ENCODE data around the gene ARSJ. TPM values are rescaled to one million over a fixed set of nuclear protein-coding genes. Genes with fewer than 3 reads are reported as not detected.

The ARSJ gene
- total and polyA plus RNA-seq, 4 donors: 2.3 to 20.6 (median 6.6) TPM

GRCh38 chr4:114026447-114026846, 47.0 kb upstream of the ARSJ start:
- 71 to 79% methylated on average over 3 of the region's 3 CpGs for WGBS, 2 donors
- H3K27ac ChIP-seq (ENCODE audit: low read depth in 1 of 2, low read length in 1 of 2): no peak overlapping the region
- ATAC-seq (ENCODE audit: insufficient read depth, low FRiP score) (no peak), DNase-seq (peak in 1 of 3 donors; percentile 41)
- no peaks in the 10 kb centered on the region for H3K36me3 ChIP-seq (ENCODE audit: control insufficient read depth in 4 of 4, insufficient read depth in 4 of 4, low read length in 4 of 4)
- no peak for TF ChIP-seq CTCF (IDR thresholded peaks at IDR 0.05; ENCODE audit: control extremely low read depth, extremely low read depth)
- no peaks in the 10 kb centered on the region for H3K27me3 ChIP-seq (ENCODE audit: control insufficient read depth in 3 of 3, insufficient read depth in 3 of 3, low read length in 2 of 3)
- no peaks in the 10 kb centered on the region for H3K4me1 ChIP-seq (ENCODE audit: control insufficient read depth in 5 of 5, insufficient read depth in 5 of 5, low read length in 5 of 5)
- no peak overlapping the region for H3K4me3 ChIP-seq
- no peaks in the 10 kb centered on the region for H3K9me3 ChIP-seq (ENCODE audit: control insufficient read depth in 4 of 4, insufficient read depth in 3 of 4, low read length in 3 of 4)
- H3K9ac ChIP-seq (ENCODE audit: insufficient read depth in 1 of 2, low read length in 2 of 2): no peak overlapping the region

- WGBS, 2 donors: 86 to 90% methylated on average over 5 of the region's 5 CpGs
- no peak for TF ChIP-seq CTCF (IDR thresholded peaks at IDR 0.05; ENCODE audit: control extremely low read depth, extremely low read depth)
- Histone ChIP-seq H3K27ac (ENCODE audit: low read depth in 1 of 2, low read length in 1 of 2) (no peak overlapping the region), H3K9me3 (ENCODE audit: control insufficient read depth in 4 of 4, insufficient read depth in 3 of 4, low read length in 3 of 4) (no peaks in the 10 kb centered on the region), H3K4me1 (ENCODE audit: control insufficient read depth in 5 of 5, insufficient read depth in 5 of 5, low read length in 5 of 5) (no peaks in the 10 kb centered on the region), H3K4me3 (no peak overlapping the region), H3K9ac (ENCODE audit: insufficient read depth in 1 of 2, low read length in 2 of 2) (no peak overlapping the region), H3K36me3 (ENCODE audit: control insufficient read depth in 4 of 4, insufficient read depth in 4 of 4, low read length in 4 of 4) (no peaks in the 10 kb centered on the region), H3K27me3 (ENCODE audit: control insufficient read depth in 3 of 3, insufficient read depth in 3 of 3, low read length in 2 of 3) (no peaks in the 10 kb centered on the region)
- no peak for DNase-seq
- ATAC-seq (ENCODE audit: insufficient read depth, low FRiP score): no peak
These were observed 45.8 kb upstream of the ARSJ start for GRCh38 chr4:114025176-114025777.

- DNase-seq (no peak), ATAC-seq (ENCODE audit: insufficient read depth, low FRiP score) (no peak)
- Histone ChIP-seq H3K36me3 (ENCODE audit: control insufficient read depth in 4 of 4, insufficient read depth in 4 of 4, low read length in 4 of 4) (no peaks in the 10 kb centered on the region), H3K9me3 (ENCODE audit: control insufficient read depth in 4 of 4, insufficient read depth in 3 of 4, low read length in 3 of 4) (no peaks in the 10 kb centered on the region), H3K27ac (ENCODE audit: low read depth in 1 of 2, low read length in 1 of 2) (no peak overlapping the region), H3K27me3 (ENCODE audit: control insufficient read depth in 3 of 3, insufficient read depth in 3 of 3, low read length in 2 of 3) (no peaks in the 10 kb centered on the region), H3K9ac (ENCODE audit: insufficient read depth in 1 of 2, low read length in 2 of 2) (no peak overlapping the region), H3K4me1 (ENCODE audit: control insufficient read depth in 5 of 5, insufficient read depth in 5 of 5, low read length in 5 of 5) (no peaks in the 10 kb centered on the region), H3K4me3 (no peak overlapping the region)
- TF ChIP-seq CTCF (IDR thresholded peaks at IDR 0.05; ENCODE audit: control extremely low read depth, extremely low read depth): no peak
- 92 to 94% methylated on average over 3 of the region's 3 CpGs for WGBS, 2 donors
These were observed 42.0 kb upstream of the ARSJ start for GRCh38 chr4:114021451-114021850.

- Histone ChIP-seq H3K9ac (ENCODE audit: insufficient read depth in 1 of 2, low read length in 2 of 2) (no peak overlapping the region), H3K4me3 (no peak overlapping the region), H3K4me1 (ENCODE audit: control insufficient read depth in 5 of 5, insufficient read depth in 5 of 5, low read length in 5 of 5) (no peaks in the 10 kb centered on the region), H3K36me3 (ENCODE audit: control insufficient read depth in 4 of 4, insufficient read depth in 4 of 4, low read length in 4 of 4) (no peaks in the 10 kb centered on the region), H3K9me3 (ENCODE audit: control insufficient read depth in 4 of 4, insufficient read depth in 3 of 4, low read length in 3 of 4) (no peaks in the 10 kb centered on the region), H3K27ac (ENCODE audit: low read depth in 1 of 2, low read length in 1 of 2) (no peak overlapping the region), H3K27me3 (ENCODE audit: control insufficient read depth in 3 of 3, insufficient read depth in 3 of 3, low read length in 2 of 3) (no peaks in the 10 kb centered on the region)
- TF ChIP-seq CTCF (IDR thresholded peaks at IDR 0.05; ENCODE audit: control extremely low read depth, extremely low read depth): no peak
- WGBS, 2 donors: 83 to 86% methylated on average over 1 of the region's 1 CpG
- DNase-seq: no peak
- no peak for ATAC-seq (ENCODE audit: insufficient read depth, low FRiP score)
These were observed 40.5 kb upstream of the ARSJ start for GRCh38 chr4:114019969-114020358.

Data from lung (tissue), 12 donors.